H9 (cell line): ENCODE results near the gene FBXL7. TPM values are rescaled to one million over a fixed set of nuclear protein-coding genes. Genes with fewer than 3 reads are reported as not detected.
A peak's percentile ranks its signal among the peaks of the same experiment; 100 is the strongest.

Experiments used
- DNase-seq: peaks from one replicate; pipeline ENCODE4 v3.0.0-alpha.2; 2017
- H2AFZ ChIP-seq: one replicate; pipeline ENCODE4 v1.6.1; 2013; ENCODE audit warnings: mild to moderate bottlenecking, low read length, control low read depth, moderate library complexity
- H2AK5ac ChIP-seq: 2 replicates; pipeline ENCODE4 v1.6.1; 2013; ENCODE audit warnings: low read length, control low read depth, mixed read lengths; ENCODE audit not compliant: insufficient read length
- H2BK120ac ChIP-seq: one replicate; pipeline ENCODE4 v1.6.1; 2013; ENCODE audit warnings: low read depth, mild to moderate bottlenecking, low read length, control low read depth, inconsistent platforms; ENCODE audit not compliant: poor library complexity, severe bottlenecking
- H2BK12ac ChIP-seq: 2 replicates; pipeline ENCODE4 v1.6.1; 2013; ENCODE audit warnings: low read length, control low read depth, mixed read lengths, low read depth; ENCODE audit not compliant: insufficient read length
- H2BK15ac ChIP-seq: 2 replicates; pipeline ENCODE4 v1.6.1; 2013; ENCODE audit warnings: low read depth, low read length, control low read depth
- H2BK20ac ChIP-seq: one replicate; pipeline ENCODE4 v1.6.1; 2013; ENCODE audit warnings: low read depth, mild to moderate bottlenecking, low read length, control low read depth, inconsistent platforms; ENCODE audit not compliant: poor library complexity, severe bottlenecking
- H2BK5ac ChIP-seq: 2 replicates; pipeline ENCODE4 v1.6.1; 2013; ENCODE audit warnings: low read length, control low read depth, mixed read lengths; ENCODE audit not compliant: insufficient read length
- H3K14ac ChIP-seq: 2 replicates; pipeline ENCODE4 v1.6.1; 2013; ENCODE audit warnings: low read length, control low read depth; ENCODE audit not compliant: insufficient read depth
- H3K18ac ChIP-seq: 2 replicates; pipeline ENCODE4 v1.6.1; 2013; ENCODE audit warnings: low read depth, mild to moderate bottlenecking, mixed read lengths, low read length, control low read depth; ENCODE audit not compliant: insufficient read length
- H3K23ac ChIP-seq: 2 replicates; pipeline ENCODE4 v1.6.1; 2013; ENCODE audit warnings: low read length, control low read depth, mixed read lengths, low read depth; ENCODE audit not compliant: insufficient read length
- H3K23me2 ChIP-seq: 2 replicates; pipeline ENCODE4 v1.6.1; 2013; ENCODE audit warnings: low read depth, mild to moderate bottlenecking, mixed read lengths, low read length, control low read depth; ENCODE audit not compliant: insufficient read length, poor library complexity, severe bottlenecking
- H3K27ac ChIP-seq: 2 replicates; pipeline ENCODE4 v1.5.1; 2013; ENCODE audit warnings: low read length, control low read depth, mixed read lengths, low read depth; ENCODE audit not compliant: insufficient read length
- H3K27me3 ChIP-seq: 2 replicates; pipeline ENCODE4 v1.6.1; 2013; ENCODE audit warnings: low read length, control low read depth, inconsistent platforms; ENCODE audit not compliant: insufficient read depth
- H3K4ac ChIP-seq: 2 replicates; pipeline ENCODE4 v1.6.1; 2013; ENCODE audit warnings: low read depth, mild to moderate bottlenecking, control low read depth, inconsistent platforms, low read length, moderate library complexity
- H3K4me1 ChIP-seq: 2 replicates; pipeline ENCODE4 v1.6.1; 2013; ENCODE audit warnings: low read length, control low read depth, inconsistent platforms; ENCODE audit not compliant: insufficient read depth
- H3K4me2 ChIP-seq: 2 replicates; pipeline ENCODE4 v1.6.1; 2013; ENCODE audit warnings: low read length, control low read depth, mixed read lengths; ENCODE audit not compliant: insufficient read length, insufficient read depth
- H3K56ac ChIP-seq: 2 replicates; pipeline ENCODE4 v1.6.1; 2013; ENCODE audit warnings: low read depth, mild to moderate bottlenecking, mixed read lengths, low read length, control low read depth; ENCODE audit not compliant: insufficient read length
- H3K79me1 ChIP-seq: 2 replicates; pipeline ENCODE4 v1.6.1; 2013; ENCODE audit warnings: low read depth, mild to moderate bottlenecking, moderate library complexity, low read length, control low read depth, inconsistent platforms; ENCODE audit not compliant: insufficient read depth, poor library complexity, severe bottlenecking
- H3K79me2 ChIP-seq: 2 replicates; pipeline ENCODE4 v1.6.1; 2013; ENCODE audit warnings: low read length, control low read depth, inconsistent platforms; ENCODE audit not compliant: insufficient read depth
- H3K9ac ChIP-seq: 2 replicates; pipeline ENCODE4 v1.6.1; 2013; ENCODE audit warnings: low read length, control low read depth, mixed read lengths; ENCODE audit not compliant: insufficient read length; ENCODE audit errors: extremely low read depth
- H3K9me3 ChIP-seq: one replicate; pipeline ENCODE4 v1.6.1; 2013; ENCODE audit warnings: low read depth, low read length, inconsistent platforms; ENCODE audit not compliant: control insufficient read depth
- H3T11ph ChIP-seq: one replicate; pipeline ENCODE4 v1.6.1; 2013; ENCODE audit warnings: mild to moderate bottlenecking, low read length, control low read depth, inconsistent platforms
- H4K20me1 ChIP-seq: one replicate; pipeline ENCODE4 v1.6.1; 2013; ENCODE audit not compliant: control insufficient read depth, insufficient read length, insufficient read depth
- H4K5ac ChIP-seq: 2 replicates; pipeline ENCODE4 v1.6.1; 2013; ENCODE audit warnings: low read depth, mild to moderate bottlenecking, mixed read lengths, low read length, control low read depth; ENCODE audit not compliant: insufficient read length
- H4K8ac ChIP-seq: replicated peaks from 2 replicates; pipeline ENCODE4 v1.6.1; 2013; ENCODE audit warnings: low read length, control low read depth, mixed read lengths, low read depth; ENCODE audit not compliant: insufficient read length
- H4K91ac ChIP-seq: 2 replicates; pipeline ENCODE4 v1.6.1; 2013; ENCODE audit warnings: low read depth, mild to moderate bottlenecking, moderate library complexity, mixed read lengths, low read length, control low read depth; ENCODE audit not compliant: insufficient read length
- H3K27ac Mint-ChIP-seq, 3 experiments: 2 replicates in 2 of 3; 3 replicates in 1 of 3; pipeline ENCODE4 v1.8.0; 2020 to 2021; ENCODE audit warnings: mixed read lengths in 3 of 3, mild to moderate bottlenecking in 1 of 3, moderate library complexity in 1 of 3
- H3K27me3 Mint-ChIP-seq: 2 replicates; pipeline ENCODE4 v1.8.0; 2021; ENCODE audit warnings: low read depth, mild to moderate bottlenecking, moderate library complexity, mixed read lengths
- H3K36me3 Mint-ChIP-seq, 3 experiments: 2 replicates in 2 of 3; 3 replicates in 1 of 3; pipeline ENCODE4 v1.8.0; 2020 to 2021; ENCODE audit warnings: low read depth in 3 of 3, mixed read lengths in 3 of 3; ENCODE audit not compliant: insufficient read depth in 1 of 3
- H3K4me1 Mint-ChIP-seq, 2 experiments: 2 replicates each; pipeline ENCODE4 v1.8.0; 2020; ENCODE audit warnings: mixed read lengths in 2 of 2
- H3K4me3 Mint-ChIP-seq, 2 experiments: 2 replicates in 1 of 2; 3 replicates in 1 of 2; pipeline ENCODE4 v1.8.0; 2020 to 2021; ENCODE audit warnings: mild to moderate bottlenecking in 2 of 2, mixed read lengths in 2 of 2, moderate library complexity in 1 of 2
- H3K9me3 Mint-ChIP-seq, 2 experiments: 2 replicates in 1 of 2; 3 replicates in 1 of 2; pipeline ENCODE4 v1.8.0; 2020; ENCODE audit warnings: mild to moderate bottlenecking in 2 of 2, mixed read lengths in 2 of 2, moderate library complexity in 1 of 2
- WGBS: extraction: QIAGEN DNeasy Blood & Tissue Kit; methylation state at CpG from one replicate; pipeline ENCODE4 v1.1.7; 2013; ENCODE audit warnings: missing lambda C conversion rate, low lambda C conversion rate, mixed read lengths; ENCODE audit not compliant: insufficient read length; ENCODE audit errors: extremely low coverage; 5-methylcytosine and 5-hydroxymethylcytosine counted together
- total RNA-seq: library from RNA; stranded (reverse); gene quantifications from 2 replicates; pipeline ENCODE4 v1.2.1, GENCODE V29; 2021
- TF ChIP-seq, protein P1 (sequence below): fragments of 200-600 bp; sonication (generic); conservative IDR thresholded peaks from 3 replicates; pipeline ENCODE4 v1.8.0; 2021; ENCODE audit warnings: antibody characterized with exemption, mild to moderate bottlenecking

FBXL7 gene
- total RNA-seq, 1 experiment from 2014 or later, result 14.6 TPM

DNA sequence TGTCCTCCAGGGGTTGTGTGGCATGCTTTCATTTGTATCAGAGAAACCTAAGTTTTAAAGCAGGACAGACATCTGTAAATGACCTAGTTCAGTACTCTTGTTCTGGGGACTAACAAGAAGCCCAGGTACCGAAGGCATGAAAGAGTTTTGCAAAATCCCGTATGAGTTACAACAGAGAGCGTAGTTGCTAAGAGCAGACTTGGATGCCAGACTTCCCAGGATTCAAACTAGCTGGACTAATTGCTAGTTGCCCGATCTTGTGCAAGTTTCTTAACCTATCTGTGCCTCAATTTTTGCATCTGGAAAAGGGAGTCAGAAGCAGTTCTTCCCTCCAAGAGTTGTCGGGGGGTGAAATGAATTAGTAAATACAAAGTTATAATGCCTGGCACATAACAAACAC is 20.9 kb downstream of the FBXL7 start:
- DNase-seq, result no peak
- Mint-ChIP-seq H3K9me3 (no peaks in the 10 kb centered on the region), H3K4me3 (no peak overlapping the region), H3K36me3 (peaks cover 0 to 3% (median 2%) of the 10 kb centered on the region in 3 experiments; a peak in 4 of 7 replicates), H3K4me1 (peaks cover 18 to 23% of the 10 kb centered on the region in 2 experiments), H3K27me3 (no peaks in the 10 kb centered on the region), H3K27ac (peak overlapping the region in 1 of 3 experiments; percentile 7; a peak in 1 of 7 replicates)
- H3K18ac ChIP-seq, result no peak overlapping the region
- no CpG with 5 or more reads among the region's 5 CpGs for WGBS
- H3K79me1 ChIP-seq, result no peaks in the 10 kb centered on the region
- H2BK20ac ChIP-seq, result no peak overlapping the region
- H4K20me1 ChIP-seq, result no peaks in the 10 kb centered on the region
- no peak overlapping the region for H4K5ac ChIP-seq
- no peak overlapping the region for H3K56ac ChIP-seq
- no peak overlapping the region for H3K9ac ChIP-seq
- H3K79me2 ChIP-seq, result peaks cover 2% of the 10 kb centered on the region; the same call in 1 of the 2 replicates
- no peaks in the 10 kb centered on the region for H3K9me3 ChIP-seq
- no peak overlapping the region for H2BK12ac ChIP-seq
- peaks cover 2% of the 10 kb centered on the region; the same call in 1 of the 2 replicates for H3K4me1 ChIP-seq
- no peak overlapping the region for H2BK15ac ChIP-seq
- H2AK5ac ChIP-seq, result no peak overlapping the region
- no peaks in the 10 kb centered on the region for H3K23me2 ChIP-seq
- no peak overlapping the region for H4K8ac ChIP-seq
- H4K91ac ChIP-seq, result no peak overlapping the region
- no peak overlapping the region for H2BK120ac ChIP-seq
- no peak overlapping the region for H3K4me2 ChIP-seq
- no peak overlapping the region for H3K27ac ChIP-seq
- no peak overlapping the region for H3K23ac ChIP-seq
- H3K14ac ChIP-seq, result no peak overlapping the region
- H3K27me3 ChIP-seq, result no peaks in the 10 kb centered on the region
- no peak overlapping the region for H2BK5ac ChIP-seq
- no peak overlapping the region for H3T11ph ChIP-seq
- TF ChIP-seq, protein P1, sequence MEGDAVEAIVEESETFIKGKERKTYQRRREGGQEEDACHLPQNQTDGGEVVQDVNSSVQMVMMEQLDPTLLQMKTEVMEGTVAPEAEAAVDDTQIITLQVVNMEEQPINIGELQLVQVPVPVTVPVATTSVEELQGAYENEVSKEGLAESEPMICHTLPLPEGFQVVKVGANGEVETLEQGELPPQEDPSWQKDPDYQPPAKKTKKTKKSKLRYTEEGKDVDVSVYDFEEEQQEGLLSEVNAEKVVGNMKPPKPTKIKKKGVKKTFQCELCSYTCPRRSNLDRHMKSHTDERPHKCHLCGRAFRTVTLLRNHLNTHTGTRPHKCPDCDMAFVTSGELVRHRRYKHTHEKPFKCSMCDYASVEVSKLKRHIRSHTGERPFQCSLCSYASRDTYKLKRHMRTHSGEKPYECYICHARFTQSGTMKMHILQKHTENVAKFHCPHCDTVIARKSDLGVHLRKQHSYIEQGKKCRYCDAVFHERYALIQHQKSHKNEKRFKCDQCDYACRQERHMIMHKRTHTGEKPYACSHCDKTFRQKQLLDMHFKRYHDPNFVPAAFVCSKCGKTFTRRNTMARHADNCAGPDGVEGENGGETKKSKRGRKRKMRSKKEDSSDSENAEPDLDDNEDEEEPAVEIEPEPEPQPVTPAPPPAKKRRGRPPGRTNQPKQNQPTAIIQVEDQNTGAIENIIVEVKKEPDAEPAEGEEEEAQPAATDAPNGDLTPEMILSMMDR, result no peak
- H3K4ac ChIP-seq, result no peak overlapping the region
- H2AFZ ChIP-seq, result no peak overlapping the region
